Activated naive CD4-positive, alpha-beta T cell treated with anti-CD3 and anti-CD28 coated beads, Interleukin-2, amount 10 ng/mL, durations not matched to agents 7 days and 5 days (primary cell): ENCODE data around the gene PERM1.

Experiments
- CTCF ChIA-PET: fragments of 350-600 bp; sonication (Branson Sonifier 250); formaldehyde crosslinking; loops from one replicate; lab custom pipeline; 2021; ENCODE audit warnings: antibody characterized with exemption; lab: Charles Lee
- DNase-seq: peaks from one replicate; pipeline ENCODE4 v3.0.0-alpha.2; 2020
- H3K27ac Mint-ChIP-seq: one replicate; pipeline ENCODE4 v1.8.0; 2021; ENCODE audit warnings: mild to moderate bottlenecking, moderate library complexity, mixed read lengths
- H3K27me3 Mint-ChIP-seq: one replicate; pipeline ENCODE4 v1.8.0; 2021; ENCODE audit warnings: mild to moderate bottlenecking, mixed read lengths
- H3K36me3 Mint-ChIP-seq: one replicate; pipeline ENCODE4 v1.8.0; 2021; ENCODE audit warnings: mixed read lengths
- H3K4me1 Mint-ChIP-seq: one replicate; pipeline ENCODE4 v1.8.0; 2021; ENCODE audit warnings: mixed read lengths
- H3K4me3 Mint-ChIP-seq: one replicate; pipeline ENCODE4 v1.8.0; 2021; ENCODE audit warnings: mild to moderate bottlenecking, moderate library complexity, mixed read lengths
- H3K9me3 Mint-ChIP-seq: one replicate; pipeline ENCODE4 v1.8.0; 2021; ENCODE audit warnings: mixed read lengths

The PERM1 gene

GRCh38 chr1:1006305-1007159 is 24.6 kb upstream of the PERM1 start:
- no peaks in the 10 kb centered on the region for H3K36me3 Mint-ChIP-seq
- no peak overlapping the region for H3K4me3 Mint-ChIP-seq
- H3K27me3 Mint-ChIP-seq, result peaks cover 74% of the 10 kb centered on the region
- no peak overlapping the region for H3K27ac Mint-ChIP-seq
- peaks cover 12% of the 10 kb centered on the region for H3K4me1 Mint-ChIP-seq
- peak; percentile 17 for DNase-seq
- H3K9me3 Mint-ChIP-seq, result no peaks in the 10 kb centered on the region
- CTCF ChIA-PET, result interaction anchor here (0.8 to 1.7 kb wide), 2 partner anchors 22 to 24 kb away, joined by 5 read pairs; no protein-coding TSS in a partner anchor

DNA sequence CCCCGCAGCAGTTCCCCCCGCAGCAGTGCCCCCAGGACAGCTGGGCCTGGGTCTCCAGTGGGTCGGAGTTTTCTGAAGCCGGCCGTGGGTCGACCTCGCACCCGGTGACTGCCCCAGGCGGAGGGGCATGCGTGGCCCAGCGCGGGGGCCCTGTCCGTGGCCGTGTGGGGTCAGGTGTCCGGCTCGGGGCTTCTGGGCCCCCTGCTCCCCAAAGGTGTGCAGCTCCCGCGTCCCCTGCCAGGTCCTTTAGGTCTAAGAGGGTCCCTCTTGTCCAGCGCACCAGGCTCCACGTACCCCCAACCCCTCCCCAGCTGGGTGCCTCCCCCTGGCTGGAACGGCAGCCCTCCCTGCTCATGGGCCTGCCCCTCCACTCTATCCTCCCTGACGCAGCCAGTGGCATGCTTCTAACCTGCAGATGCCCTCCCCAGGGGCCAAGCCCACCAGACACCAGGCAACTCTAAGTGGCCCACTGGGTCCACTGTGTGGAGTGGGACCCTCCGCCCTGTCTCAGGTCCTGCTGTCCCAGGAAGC is 23.9 kb upstream of the PERM1 start:
- peaks cover 13% of the 10 kb centered on the region for H3K4me1 Mint-ChIP-seq
- CTCF ChIA-PET, result interaction anchor here (1.7 kb wide), 1 partner anchor 22 kb away, joined by 5 read pairs; no protein-coding TSS in a partner anchor
- DNase-seq, result peak; percentile 16
- H3K27ac Mint-ChIP-seq, result no peak overlapping the region
- no peaks in the 10 kb centered on the region for H3K36me3 Mint-ChIP-seq
- peaks cover 81% of the 10 kb centered on the region for H3K27me3 Mint-ChIP-seq
- H3K4me3 Mint-ChIP-seq, result no peak overlapping the region
- no peaks in the 10 kb centered on the region for H3K9me3 Mint-ChIP-seq

- CTCF ChIA-PET, result interaction anchor here (0.6 to 1.7 kb wide), 2 partner anchors 21 to 25 kb away, joined by 3 to 5 read pairs; no protein-coding TSS in a partner anchor
- Mint-ChIP-seq H3K9me3 (no peaks in the 10 kb centered on the region), H3K4me3 (no peak overlapping the region), H3K36me3 (no peaks in the 10 kb centered on the region), H3K27me3 (peaks cover 89% of the 10 kb centered on the region), H3K4me1 (peaks cover 17% of the 10 kb centered on the region), H3K27ac (no peak overlapping the region)
- DNase-seq, result peak; percentile 37
Measured at GRCh38 chr1:1004780-1005697, 23.1 kb upstream of the PERM1 start.

- H3K9me3 Mint-ChIP-seq, result no peaks in the 10 kb centered on the region
- CTCF ChIA-PET, result interaction anchor here (0.6 kb wide), 1 partner anchor 24 kb away, joined by 3 read pairs; no protein-coding TSS in a partner anchor
- peak; percentile 19 for DNase-seq
- no peak overlapping the region for H3K4me3 Mint-ChIP-seq
- H3K27ac Mint-ChIP-seq, result no peak overlapping the region
- peaks cover 90% of the 10 kb centered on the region for H3K27me3 Mint-ChIP-seq
- peaks cover 17% of the 10 kb centered on the region for H3K4me1 Mint-ChIP-seq
- H3K36me3 Mint-ChIP-seq, result no peaks in the 10 kb centered on the region
Measured at GRCh38 chr1:1004420-1004779, 22.5 kb upstream of the PERM1 start.

DNA sequence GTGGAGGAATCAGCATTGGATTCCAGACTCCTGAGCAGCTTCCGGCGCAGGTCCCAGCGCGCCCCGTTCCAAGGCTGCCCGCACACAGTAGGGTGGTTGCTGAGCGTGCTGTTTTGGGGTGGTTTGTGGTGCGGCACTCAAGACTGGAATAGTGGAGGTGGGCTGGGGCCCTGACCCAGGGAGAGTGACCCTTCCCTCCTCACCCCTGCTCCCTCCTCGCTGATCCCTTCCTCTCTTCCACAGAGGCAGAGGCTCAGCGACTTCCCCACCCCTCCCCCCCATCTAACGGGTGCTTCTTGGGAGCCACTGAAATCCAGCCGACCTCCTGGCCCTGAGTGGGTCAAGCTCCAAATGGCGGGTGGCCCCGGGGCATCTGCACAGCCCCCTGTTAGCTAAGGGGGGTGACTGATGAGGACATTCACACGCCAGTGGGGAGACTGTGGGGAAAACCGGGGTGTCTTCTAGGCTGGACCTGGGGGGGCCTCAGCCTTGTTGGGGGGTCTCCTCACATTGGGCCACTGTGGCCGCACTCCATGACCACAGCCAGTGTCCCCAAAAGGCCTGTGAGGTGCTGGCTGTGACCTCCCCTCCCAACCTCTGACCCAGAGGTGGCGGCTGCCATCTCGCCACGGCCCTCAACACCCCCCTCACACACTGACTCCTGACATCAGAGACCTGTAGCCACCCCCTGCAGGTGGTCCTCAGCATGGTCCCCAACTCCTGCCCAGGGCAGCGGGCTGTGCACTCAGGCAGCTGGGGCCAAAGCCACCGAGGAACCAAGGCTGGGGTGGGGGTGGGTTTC is 21.9 kb upstream of the PERM1 start:
- peak; percentile 15 for DNase-seq
- H3K9me3 Mint-ChIP-seq, result no peaks in the 10 kb centered on the region

DNA sequence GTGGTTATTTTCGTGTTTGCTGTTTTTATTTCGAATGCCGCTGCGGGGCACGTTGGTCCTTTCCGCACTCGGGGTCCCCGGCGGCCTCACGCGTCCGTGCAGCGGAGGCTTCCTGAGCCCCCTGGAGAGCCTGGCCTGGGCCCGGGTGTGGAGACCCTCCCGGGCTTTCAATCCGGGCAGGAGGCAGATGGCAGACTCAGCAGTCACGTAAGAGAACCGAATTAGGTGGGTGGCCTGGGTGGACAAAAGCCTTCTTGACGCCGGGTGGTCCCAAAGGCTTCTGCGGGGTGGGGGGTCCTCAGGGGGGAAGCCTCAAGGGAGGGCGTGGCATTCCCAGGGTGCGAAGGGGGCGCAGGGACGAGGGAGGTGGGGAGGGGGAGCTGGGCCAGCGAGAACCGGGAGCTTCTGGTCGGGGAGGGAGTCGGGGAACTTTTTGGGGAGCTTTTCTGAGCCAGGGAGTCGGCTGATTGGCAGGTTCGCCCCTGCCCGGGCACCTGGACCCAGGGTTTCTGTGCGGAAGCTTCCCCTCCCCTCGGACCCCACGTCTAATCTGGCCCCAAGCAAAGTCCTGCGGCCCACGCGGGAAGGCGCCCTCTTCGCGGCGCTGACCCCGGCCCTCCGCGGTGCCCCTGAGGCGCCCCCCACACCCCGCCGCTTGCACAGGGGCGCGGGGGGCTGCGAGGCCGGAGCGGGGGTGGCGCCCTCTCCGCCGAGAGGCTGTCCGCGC is 19.3 kb upstream of the PERM1 start:
- no peaks in the 10 kb centered on the region for H3K9me3 Mint-ChIP-seq
- no peaks in the 10 kb centered on the region for H3K36me3 Mint-ChIP-seq
- CTCF ChIA-PET, result interaction anchor here (0.8 to 2.0 kb wide), 6 partner anchors 9 to 304 kb away, joined by 3 to 12 read pairs (median 4); partner anchors contain the start of gene ISG15
- no peak overlapping the region for H3K27ac Mint-ChIP-seq
- no peak for DNase-seq
- peak overlapping the region; percentile 51 for H3K4me3 Mint-ChIP-seq
- H3K27me3 Mint-ChIP-seq, result peaks cover 94% of the 10 kb centered on the region
- peaks cover 17% of the 10 kb centered on the region for H3K4me1 Mint-ChIP-seq

More for the DNA sequence above, 21.9 kb upstream of the PERM1 start:
- Mint-ChIP-seq H3K27ac (no peak overlapping the region), H3K36me3 (no peaks in the 10 kb centered on the region), H3K4me3 (no peak overlapping the region), H3K4me1 (peaks cover 17% of the 10 kb centered on the region), H3K27me3 (peaks cover 90% of the 10 kb centered on the region)
- CTCF ChIA-PET, result interaction anchor here (1.0 to 2.1 kb wide), 2 partner anchors 10 to 20 kb away, joined by 3 to 13 read pairs; partner anchors contain the start of gene ISG15

- Mint-ChIP-seq H3K4me1 (peaks cover 21% of the 10 kb centered on the region), H3K27ac (peak overlapping the region; percentile 45), H3K36me3 (no peaks in the 10 kb centered on the region), H3K27me3 (peaks cover 94% of the 10 kb centered on the region), H3K9me3 (no peaks in the 10 kb centered on the region), H3K4me3 (peak overlapping the region; percentile 51)
- DNase-seq, result peak; percentile 68
- CTCF ChIA-PET, result interaction anchor here (1.9 to 2.0 kb wide), 3 partner anchors 9 to 19 kb away, joined by 5 to 12 read pairs (median 9); partner anchors contain the start of gene ISG15
Measured at GRCh38 chr1:1000357-1001056, 18.6 kb upstream of the PERM1 start.

DNA sequence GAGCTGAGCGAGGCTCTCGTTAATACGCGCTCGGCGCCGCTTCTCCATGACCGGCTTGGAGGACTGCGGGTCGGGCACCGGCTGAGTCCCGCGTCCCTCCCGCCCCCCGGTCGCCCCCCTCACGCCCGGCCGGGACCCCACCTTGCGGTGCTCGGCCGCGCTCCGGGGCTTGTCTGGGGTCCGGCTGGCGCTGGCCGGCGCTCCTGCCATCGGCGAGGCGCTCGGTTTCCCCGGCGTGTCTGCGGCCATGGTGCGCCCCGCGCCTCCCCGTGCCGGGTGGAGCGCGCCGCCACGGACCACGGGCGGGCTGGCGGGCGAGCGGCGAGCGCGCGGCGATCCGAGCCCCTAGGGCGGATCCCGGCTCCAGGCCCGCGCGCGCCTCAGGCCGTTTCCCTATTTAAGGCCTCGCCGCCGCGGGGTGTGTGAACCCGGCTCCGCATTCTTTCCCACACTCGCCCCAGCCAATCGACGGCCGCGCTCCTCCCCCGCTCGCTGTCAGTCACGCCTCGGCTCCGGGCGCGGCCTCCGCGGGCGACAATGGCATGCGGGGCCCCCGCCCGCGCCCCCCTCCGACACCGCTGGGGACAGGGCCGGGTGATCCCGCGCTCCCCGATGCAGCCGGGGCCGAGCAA is 17.9 kb upstream of the PERM1 start, which contains the start of gene HES4:
TSS of gene HES4 (minus strand) at position 373 of the 632 bp plus-strand sequence. CDS start at position 249, 124 bp downstream.
- Mint-ChIP-seq H3K9me3 (no peaks in the 10 kb centered on the region), H3K36me3 (no peaks in the 10 kb centered on the region), H3K27ac (peak within 1 kb of the TSS; percentile 45), H3K27me3 (peaks cover 94% of the 10 kb centered on the region), H3K4me1 (peaks cover 15% of the 10 kb centered on the region), H3K4me3 (peak within 1 kb of the TSS; percentile 51)
- CTCF ChIA-PET, result no interaction called here
- DNase-seq, result peak; percentile 73

DNA sequence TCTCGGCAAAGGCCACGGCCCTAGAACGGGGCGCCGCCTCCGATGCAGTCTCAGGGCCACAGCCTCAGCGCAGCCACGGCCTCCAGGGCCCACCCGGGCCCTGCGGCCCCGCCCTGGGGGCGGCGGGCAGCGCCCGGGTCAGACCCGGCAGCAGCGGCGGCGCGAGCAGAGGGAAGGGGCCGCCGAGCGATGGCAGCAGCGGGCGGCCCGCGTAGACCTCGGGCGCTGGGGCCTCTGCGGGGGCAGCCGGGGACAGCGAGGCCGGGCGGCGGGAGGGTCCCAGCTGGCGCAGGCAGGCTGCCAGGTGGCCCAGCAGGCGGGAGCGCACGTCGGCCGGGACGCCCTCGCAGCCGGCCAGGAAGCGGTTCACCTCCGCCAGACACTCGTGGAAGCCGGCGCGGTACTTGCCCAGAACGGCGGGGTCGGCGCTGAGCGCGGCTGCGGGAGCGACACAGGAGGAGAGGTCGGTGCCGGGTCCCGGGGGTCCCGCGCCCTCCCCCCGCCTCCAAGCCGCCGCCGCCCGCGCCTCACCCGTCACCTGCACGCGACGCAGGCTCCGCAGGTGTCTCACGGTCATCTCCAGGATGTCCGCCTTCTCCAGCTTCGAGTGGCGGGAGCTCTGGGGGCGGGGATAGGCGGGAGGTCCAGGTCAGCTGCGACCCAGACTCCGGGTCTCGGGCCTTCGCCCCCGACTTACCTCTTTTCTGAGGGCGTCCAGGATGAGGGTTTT is 17.3 kb upstream of the PERM1 start:
- Mint-ChIP-seq H3K36me3 (no peaks in the 10 kb centered on the region), H3K27me3 (peaks cover 94% of the 10 kb centered on the region), H3K4me3 (no peak overlapping the region), H3K27ac (no peak overlapping the region), H3K4me1 (peaks cover 11% of the 10 kb centered on the region), H3K9me3 (no peaks in the 10 kb centered on the region)
- peak; percentile 40 for DNase-seq
- CTCF ChIA-PET, result no interaction called here

- no peak overlapping the region for H3K4me3 Mint-ChIP-seq
- no peaks in the 10 kb centered on the region for H3K9me3 Mint-ChIP-seq
- no peaks in the 10 kb centered on the region for H3K36me3 Mint-ChIP-seq
- peaks cover 94% of the 10 kb centered on the region for H3K27me3 Mint-ChIP-seq
- peaks cover 11% of the 10 kb centered on the region for H3K4me1 Mint-ChIP-seq
- H3K27ac Mint-ChIP-seq, result no peak overlapping the region
- DNase-seq, result no peak
- CTCF ChIA-PET, result no interaction called here
Measured at GRCh38 chr1:998745-998994, 16.8 kb upstream of the PERM1 start.

- no peaks in the 10 kb centered on the region for H3K36me3 Mint-ChIP-seq
- no peak overlapping the region for H3K27ac Mint-ChIP-seq
- CTCF ChIA-PET, result interaction anchor here (1.4 kb wide), 2 partner anchors 14 to 124 kb away, joined by 3 to 5 read pairs; no protein-coding TSS in a partner anchor
- peaks cover 11% of the 10 kb centered on the region for H3K4me1 Mint-ChIP-seq
- no peak for DNase-seq
- H3K4me3 Mint-ChIP-seq, result no peak overlapping the region
- no peaks in the 10 kb centered on the region for H3K9me3 Mint-ChIP-seq
- peaks cover 94% of the 10 kb centered on the region for H3K27me3 Mint-ChIP-seq
Measured at GRCh38 chr1:997993-998744, 16.3 kb upstream of the PERM1 start.
